K562 (cell line): Measurements from ENCODE around the gene AP4S1. TPM values are rescaled to one million over a fixed set of nuclear protein-coding genes. Genes with fewer than 3 reads are reported as not detected.

Experiments used
- BACH1 ChIP-seq: fragments of 200-800 bp; sonication (Bioruptor generic); IDR thresholded peaks from 2 replicates; pipeline ENCODE4 v1.6.1; 2016; ENCODE audit warnings: missing genetic modification characterization, missing compliant biosample characterization
- FOXA1 ChIP-seq: fragments of 450-650 bp; IDR thresholded peaks from 2 replicates; pipeline ENCODE4 v1.6.1; 2016; ENCODE audit warnings: mild to moderate bottlenecking, borderline replicate concordance
- MCM7 ChIP-seq, 2 experiments: fragments of 450-650 bp; IDR thresholded peaks; 2 replicates each; pipeline ENCODE4 v1.6.1; 2016 to 2018
- MEF2D ChIP-seq: conservative IDR thresholded peaks from 2 replicates; pipeline ENCODE4 v1.6.1; 2016; ENCODE audit warnings: low read depth, missing genetic modification characterization, missing compliant biosample characterization
- NCOA2 ChIP-seq, 2 experiments: fragments of 450-650 bp; IDR thresholded peaks; 2 replicates each; pipeline ENCODE4 v1.6.1; 2018; ENCODE audit warnings: mild to moderate bottlenecking in 2 of 2, moderate library complexity in 1 of 2; ENCODE audit not compliant: partially characterized antibody in 2 of 2
- RHOXF2B ChIP-seq: fragments of 250-450 bp; sonication (Bioruptor Pico); conservative IDR thresholded peaks from 2 replicates; pipeline ENCODE4 v1.5.1; 2021
- SRSF7 ChIP-seq: fragments of 200-400 bp; formaldehyde crosslinking; optimal IDR thresholded peaks from 2 replicates; pipeline ENCODE3; 2017; ENCODE audit warnings: mild to moderate bottlenecking, low read depth, low read length
- TAF9B ChIP-seq: fragments of 450-650 bp; IDR thresholded peaks from 2 replicates; pipeline ENCODE4 v1.6.1; 2018; ENCODE audit warnings: mild to moderate bottlenecking; ENCODE audit not compliant: partially characterized antibody
- TARDBP ChIP-seq: fragments of 450-650 bp; IDR thresholded peaks from 2 replicates; pipeline ENCODE4 v1.6.1; 2016
- TBL1XR1 ChIP-seq, 2 experiments: IDR thresholded peaks; 2 replicates each; pipeline ENCODE4 v1.6.1; 2012; ENCODE audit warnings: improper control_type of control experiment in 2 of 2, low read length in 2 of 2, mild to moderate bottlenecking in 1 of 2
- TOE1 ChIP-seq, 2 experiments: fragments of 450-650 bp in 1 of 2; sonication (generic) in 1 of 2; formaldehyde crosslinking in 1 of 2; IDR thresholded peaks; 2 replicates each; pipeline versions ENCODE4 v1.7.1 to v1.8.0; 2016 to 2022; ENCODE audit warnings: borderline replicate concordance in 2 of 2, mild to moderate bottlenecking in 2 of 2, antibody characterized with exemption in 1 of 2, inconsistent platforms in 1 of 2, low read depth in 1 of 2, missing genetic modification reagents in 1 of 2, moderate library complexity in 1 of 2
- ZBTB1 ChIP-seq: sonication (generic); formaldehyde crosslinking; IDR thresholded peaks from 2 replicates; pipeline ENCODE4 v1.8.1; 2023; ENCODE audit warnings: missing genetic modification reagents, low read depth, mild to moderate bottlenecking, borderline replicate concordance
- ZFX ChIP-seq: sonication (generic); formaldehyde crosslinking; IDR thresholded peaks from 2 replicates; pipeline ENCODE4 v1.8.0; 2022; ENCODE audit warnings: mild to moderate bottlenecking, missing genetic modification reagents, moderate library complexity
- ZNF175 ChIP-seq: fragments of 200-800 bp; sonication (Bioruptor generic); IDR thresholded peaks from 2 replicates; pipeline ENCODE4 v1.6.1; 2016; ENCODE audit warnings: low read depth, mild to moderate bottlenecking, missing genetic modification characterization, missing compliant biosample characterization
- ZNF3 ChIP-seq: fragments of 250-450 bp; sonication (Bioruptor Pico); IDR thresholded peaks from 2 replicates; pipeline ENCODE4 v1.5.0; 2021; ENCODE audit warnings: mild to moderate bottlenecking, moderate library complexity
- ZNF347 ChIP-seq: fragments of 450-650 bp; formaldehyde crosslinking; IDR thresholded peaks from 2 replicates; pipeline ENCODE4 v1.4.0; 2020; ENCODE audit warnings: low read depth, mild to moderate bottlenecking, moderate library complexity
- polyA plus RNA-seq, 8 experiments: library from polyadenylated mRNA; depleted of rRNA in 4 of 8; stranded (reverse) in 5 of 8; unstranded in 3 of 8; fragments of >200 nt; fragmentation: Nextera tagmentation in 2 of 8; fragmentation: Illumina TruSeq in 1 of 8; extraction: Ambion mirVana in 2 of 8; extraction: Trizol in 1 of 8; gene quantifications; 2 replicates each; pipeline versions ENCODE4 v1.2.1 to v1.2.3, GENCODE V29; 2011 to 2014; ENCODE audit warnings: inconsistent platforms in 1 of 8, missing spikeins in 1 of 8
- total RNA-seq, 7 experiments: library from RNA; depleted of rRNA in 6 of 7; stranded (reverse); fragments of >200 nt in 6 of 7; fragmentation: Illumina TruSeq in 2 of 7; extraction: Trizol in 2 of 7; gene quantifications; 2 replicates each; pipeline versions ENCODE4 v1.2.1 to v1.2.3, GENCODE V29; 2011 to 2021; ENCODE audit warnings: low replicate concordance in 1 of 7
- TF ChIP-seq, protein P1 (sequence below), 2 experiments: fragments of 450-650 bp in 1 of 2; IDR thresholded peaks; 2 replicates each; pipeline ENCODE4 v1.6.1; 2011 to 2017; ENCODE audit warnings: low read depth in 2 of 2, antibody characterized with exemption in 1 of 2, borderline replicate concordance in 1 of 2, low read length in 1 of 2, mild to moderate bottlenecking in 1 of 2, mixed read lengths in 1 of 2; ENCODE audit not compliant: control insufficient read depth in 1 of 2
- TF ChIP-seq, protein P2 (sequence below): fragments of 450-650 bp; formaldehyde crosslinking; IDR thresholded peaks from 2 replicates; pipeline ENCODE4 v1.4.0; 2022; ENCODE audit warnings: mild to moderate bottlenecking, moderate library complexity
- TF ChIP-seq, protein P3 (sequence below): fragments of 150-350 bp; conservative IDR thresholded peaks from 2 replicates; pipeline ENCODE4 v1.6.1; 2014; ENCODE audit warnings: low read length

Gene AP4S1
- total and polyA plus RNA-seq, 9 of the 15 experiments (the other 6 are each of a cell fraction or from before 2014, with no cell fraction given) = 3.7 to 7.8 (median 5.9) TPM

DNA sequence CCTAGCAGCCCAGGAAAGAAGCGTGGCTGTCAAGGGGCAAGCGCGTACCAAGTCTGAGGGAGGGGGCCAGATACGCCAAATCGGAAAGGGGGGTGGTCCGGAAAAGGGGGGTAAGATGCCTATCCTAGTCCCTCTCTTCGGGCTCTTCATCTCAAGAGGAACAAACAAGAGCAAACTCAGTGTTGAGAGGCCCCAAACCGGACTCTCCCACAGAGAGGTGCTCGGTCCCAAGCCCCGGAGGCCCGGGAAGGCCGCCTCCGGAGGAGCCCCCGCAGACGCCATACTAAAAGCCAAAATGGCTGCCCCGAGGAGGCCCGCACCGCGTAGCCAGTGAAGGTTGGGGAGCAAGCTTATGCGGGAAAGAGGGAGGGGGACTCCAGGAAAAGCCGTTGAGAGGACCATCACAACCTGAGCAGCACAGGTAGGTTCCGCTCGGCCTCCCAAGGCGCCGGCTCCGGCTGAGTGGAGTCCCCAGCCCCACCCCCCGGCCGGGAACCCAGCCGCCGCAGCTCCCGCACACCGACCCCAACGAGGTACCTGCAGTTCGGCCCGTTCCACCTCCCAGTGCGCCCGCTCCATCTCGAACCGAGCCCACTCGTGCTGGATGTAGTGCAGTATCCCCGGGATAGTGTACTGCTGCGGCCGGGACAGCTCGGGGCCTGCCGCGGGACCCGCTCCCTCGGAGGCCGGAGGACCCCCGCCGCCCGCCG, at the start of gene AP4S1 (continued):
- TF ChIP-seq, protein P1, sequence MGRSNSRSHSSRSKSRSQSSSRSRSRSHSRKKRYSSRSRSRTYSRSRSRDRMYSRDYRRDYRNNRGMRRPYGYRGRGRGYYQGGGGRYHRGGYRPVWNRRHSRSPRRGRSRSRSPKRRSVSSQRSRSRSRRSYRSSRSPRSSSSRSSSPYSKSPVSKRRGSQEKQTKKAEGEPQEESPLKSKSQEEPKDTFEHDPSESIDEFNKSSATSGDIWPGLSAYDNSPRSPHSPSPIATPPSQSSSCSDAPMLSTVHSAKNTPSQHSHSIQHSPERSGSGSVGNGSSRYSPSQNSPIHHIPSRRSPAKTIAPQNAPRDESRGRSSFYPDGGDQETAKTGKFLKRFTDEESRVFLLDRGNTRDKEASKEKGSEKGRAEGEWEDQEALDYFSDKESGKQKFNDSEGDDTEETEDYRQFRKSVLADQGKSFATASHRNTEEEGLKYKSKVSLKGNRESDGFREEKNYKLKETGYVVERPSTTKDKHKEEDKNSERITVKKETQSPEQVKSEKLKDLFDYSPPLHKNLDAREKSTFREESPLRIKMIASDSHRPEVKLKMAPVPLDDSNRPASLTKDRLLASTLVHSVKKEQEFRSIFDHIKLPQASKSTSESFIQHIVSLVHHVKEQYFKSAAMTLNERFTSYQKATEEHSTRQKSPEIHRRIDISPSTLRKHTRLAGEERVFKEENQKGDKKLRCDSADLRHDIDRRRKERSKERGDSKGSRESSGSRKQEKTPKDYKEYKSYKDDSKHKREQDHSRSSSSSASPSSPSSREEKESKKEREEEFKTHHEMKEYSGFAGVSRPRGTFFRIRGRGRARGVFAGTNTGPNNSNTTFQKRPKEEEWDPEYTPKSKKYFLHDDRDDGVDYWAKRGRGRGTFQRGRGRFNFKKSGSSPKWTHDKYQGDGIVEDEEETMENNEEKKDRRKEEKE (IDR thresholded peaks at IDR 0.05; ENCODE audit: borderline replicate concordance in 1 of 2, control insufficient read depth in 1 of 2, low read depth in 2 of 2, low read length in 1 of 2) = no peak
- TF ChIP-seq MEF2D (tag) (no peak), FOXA1 (no peak), MCM7 (IDR thresholded peaks at IDR 0.05) (no peak), ZNF175 (CRISPR knock-in tag) (no peak), ZBTB1 (CRISPR knock-in tag) (no peak), ZNF347 (CRISPR knock-in tag) (no peak), TBL1XR1 (IDR thresholded peaks at IDR 0.05; ENCODE audit: low read length in 2 of 2) (0 out of 4 replicates have a peak, but pooled peaks of 1 of the 2 experiments have one; percentile 7), SRSF7 (no peak), TOE1 (IDR thresholded peaks at IDR 0.05; ENCODE audit: borderline replicate concordance) (no peak), TOE1 (CRISPR knock-in tag; IDR thresholded peaks at IDR 0.05; ENCODE audit: borderline replicate concordance, low read depth) (no peak), TARDBP (no peak), ZNF3 (CRISPR knock-in tag) (no peak), RHOXF2B (no peak), ZFX (CRISPR knock-in tag) (peak; percentile 86), TAF9B (peak; percentile 79), NCOA2 (IDR thresholded peaks at IDR 0.05; ENCODE audit: partially characterized antibody in 2 of 2) (peak in 1 of 2 experiments; percentile 4), BACH1 (tag) (0 out of 2 replicates have a peak, but pooled peaks have one; percentile 36)
- TF ChIP-seq, protein P2, sequence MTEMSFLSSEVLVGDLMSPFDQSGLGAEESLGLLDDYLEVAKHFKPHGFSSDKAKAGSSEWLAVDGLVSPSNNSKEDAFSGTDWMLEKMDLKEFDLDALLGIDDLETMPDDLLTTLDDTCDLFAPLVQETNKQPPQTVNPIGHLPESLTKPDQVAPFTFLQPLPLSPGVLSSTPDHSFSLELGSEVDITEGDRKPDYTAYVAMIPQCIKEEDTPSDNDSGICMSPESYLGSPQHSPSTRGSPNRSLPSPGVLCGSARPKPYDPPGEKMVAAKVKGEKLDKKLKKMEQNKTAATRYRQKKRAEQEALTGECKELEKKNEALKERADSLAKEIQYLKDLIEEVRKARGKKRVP (CRISPR knock-in tag) = no peak
- TF ChIP-seq, protein P3, sequence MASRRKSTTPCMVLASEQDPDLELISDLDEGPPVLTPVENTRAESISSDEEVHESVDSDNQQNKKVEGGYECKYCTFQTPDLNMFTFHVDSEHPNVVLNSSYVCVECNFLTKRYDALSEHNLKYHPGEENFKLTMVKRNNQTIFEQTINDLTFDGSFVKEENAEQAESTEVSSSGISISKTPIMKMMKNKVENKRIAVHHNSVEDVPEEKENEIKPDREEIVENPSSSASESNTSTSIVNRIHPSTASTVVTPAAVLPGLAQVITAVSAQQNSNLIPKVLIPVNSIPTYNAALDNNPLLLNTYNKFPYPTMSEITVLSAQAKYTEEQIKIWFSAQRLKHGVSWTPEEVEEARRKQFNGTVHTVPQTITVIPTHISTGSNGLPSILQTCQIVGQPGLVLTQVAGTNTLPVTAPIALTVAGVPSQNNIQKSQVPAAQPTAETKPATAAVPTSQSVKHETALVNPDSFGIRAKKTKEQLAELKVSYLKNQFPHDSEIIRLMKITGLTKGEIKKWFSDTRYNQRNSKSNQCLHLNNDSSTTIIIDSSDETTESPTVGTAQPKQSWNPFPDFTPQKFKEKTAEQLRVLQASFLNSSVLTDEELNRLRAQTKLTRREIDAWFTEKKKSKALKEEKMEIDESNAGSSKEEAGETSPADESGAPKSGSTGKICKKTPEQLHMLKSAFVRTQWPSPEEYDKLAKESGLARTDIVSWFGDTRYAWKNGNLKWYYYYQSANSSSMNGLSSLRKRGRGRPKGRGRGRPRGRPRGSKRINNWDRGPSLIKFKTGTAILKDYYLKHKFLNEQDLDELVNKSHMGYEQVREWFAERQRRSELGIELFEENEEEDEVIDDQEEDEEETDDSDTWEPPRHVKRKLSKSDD = peak; percentile 83; the same call in 1 of the 2 replicates
